NCI-H748 (cell line): Measurements from ENCODE around the gene TLE2.
"Not testable (repeated sequence)": the region's sequence is repeated elsewhere in the genome, so short reads cannot be mapped to it uniquely, and the experiment has no call there.

Experiments used
- DNase-seq: peaks from one replicate; lab custom pipeline; 2025; ENCODE audit not compliant: unreplicated experiment; lab: John Stamatoyannopoulos, UW

Gene TLE2

GRCh38 chr19:3056417-3057088 lies 27.5 kb upstream of the TLE2 start:
- no peak for DNase-seq

- peak; percentile 58 for DNase-seq
Measured at GRCh38 chr19:3055741-3056416, 26.8 kb upstream of the TLE2 start.

- no peak for DNase-seq
Measured at GRCh38 chr19:3054972-3055740, 26.1 kb upstream of the TLE2 start.

GRCh38 chr19:3054265-3054971 lies 25.3 kb upstream of the TLE2 start:
- no peak for DNase-seq

GRCh38 chr19:3053780-3054179 lies 24.7 kb upstream of the TLE2 start:
- DNase-seq, result no peak

GRCh38 chr19:3053218-3053621 lies 24.1 kb upstream of the TLE2 start:
- DNase-seq, result no peak

- DNase-seq, result not testable (repeated sequence)
Measured at GRCh38 chr19:3050016-3050415, 20.9 kb upstream of the TLE2 start.

GRCh38 chr19:3049089-3049488 lies 20.0 kb upstream of the TLE2 start:
- DNase-seq, result no peak

- DNase-seq, result no peak
Measured at GRCh38 chr19:3048190-3048533, 19.1 kb upstream of the TLE2 start.

GRCh38 chr19:3047496-3048189 lies 18.6 kb upstream of the TLE2 start:
- DNase-seq, result peak; percentile 89

- DNase-seq, result peak; percentile 74
Measured at GRCh38 chr19:3046698-3047495, 17.8 kb upstream of the TLE2 start.

GRCh38 chr19:3045885-3046697 lies 17.0 kb upstream of the TLE2 start:
- peak; percentile 39 for DNase-seq

- no peak for DNase-seq
Measured at GRCh38 chr19:3045191-3045590, 16.1 kb upstream of the TLE2 start.

- no peak for DNase-seq
Measured at GRCh38 chr19:3042621-3043267, 13.7 kb upstream of the TLE2 start.

GRCh38 chr19:3041761-3042620 lies 12.9 kb upstream of the TLE2 start:
- no peak for DNase-seq

- DNase-seq, result no peak
Measured at GRCh38 chr19:3041327-3041726, 12.2 kb upstream of the TLE2 start.

GRCh38 chr19:3039641-3040077 lies 10.6 kb upstream of the TLE2 start:
- no peak for DNase-seq

GRCh38 chr19:3039125-3039524 lies 10.0 kb upstream of the TLE2 start:
- DNase-seq, result no peak
